ENCODE data around the gene CDC42BPA.
"Not testable (repeated sequence)": the region's sequence is repeated elsewhere in the genome, so short reads cannot be mapped to it uniquely, and the experiment has no call there.

Gene CDC42BPA

GRCh38 chr1:227308367-227309336, 9.6 kb downstream of the CDC42BPA start:
- no peak for DNase-seq (ENCODE audit: low read depth, low spot score)

DNA sequence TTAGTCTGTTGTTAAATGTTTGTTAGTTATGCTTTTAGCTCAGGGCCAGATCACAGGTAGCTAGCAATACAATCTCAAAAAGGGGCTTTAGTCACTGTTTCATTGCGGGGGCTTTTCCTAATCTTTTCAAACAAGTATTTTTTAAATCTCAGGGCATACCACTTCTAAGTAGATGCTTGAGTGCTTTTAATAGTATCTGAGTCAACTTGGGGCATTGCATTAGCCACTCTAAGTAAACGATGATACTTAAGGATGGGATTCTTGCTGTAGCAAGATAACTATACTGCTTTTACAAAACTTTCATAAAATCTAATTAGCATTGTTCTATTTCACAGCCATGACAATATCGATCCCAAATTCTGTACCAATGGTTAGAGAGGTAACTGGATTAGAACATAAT, 11.6 kb downstream of the CDC42BPA start:
- DNase-seq (ENCODE audit: low read depth, low spot score), result no peak

GRCh38 chr1:227305894-227306626, 12.2 kb downstream of the CDC42BPA start:
- no peak for DNase-seq (ENCODE audit: low read depth, low spot score)

DNA sequence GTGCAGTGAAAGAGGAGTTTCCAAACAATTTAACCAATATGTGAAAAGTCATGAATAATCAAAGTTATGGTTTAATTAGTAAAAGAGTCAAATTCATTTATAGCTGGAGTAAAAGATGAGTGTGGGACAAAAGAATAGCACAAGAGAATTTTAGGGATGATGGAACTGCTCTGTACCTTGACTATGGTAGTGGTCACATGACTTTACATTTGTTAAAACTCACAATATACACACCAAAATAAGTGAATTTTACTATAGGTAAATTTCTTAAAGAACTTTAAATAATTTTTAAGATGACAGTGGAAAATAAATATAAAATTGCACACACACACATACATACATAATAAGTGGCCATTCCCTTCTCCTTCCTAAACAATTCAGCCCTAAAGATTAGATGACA, 13.6 kb downstream of the CDC42BPA start:
- DNase-seq (ENCODE audit: low read depth, low spot score), result no peak

GRCh38 chr1:227303662-227304061, 14.6 kb downstream of the CDC42BPA start:
- DNase-seq (ENCODE audit: low read depth, low spot score), result no peak

GRCh38 chr1:227300682-227301081, 17.6 kb downstream of the CDC42BPA start:
- DNase-seq (ENCODE audit: low read depth, low spot score), result no peak

GRCh38 chr1:227299688-227300087, 18.6 kb downstream of the CDC42BPA start:
- DNase-seq (ENCODE audit: low read depth, low spot score), result no peak

DNA sequence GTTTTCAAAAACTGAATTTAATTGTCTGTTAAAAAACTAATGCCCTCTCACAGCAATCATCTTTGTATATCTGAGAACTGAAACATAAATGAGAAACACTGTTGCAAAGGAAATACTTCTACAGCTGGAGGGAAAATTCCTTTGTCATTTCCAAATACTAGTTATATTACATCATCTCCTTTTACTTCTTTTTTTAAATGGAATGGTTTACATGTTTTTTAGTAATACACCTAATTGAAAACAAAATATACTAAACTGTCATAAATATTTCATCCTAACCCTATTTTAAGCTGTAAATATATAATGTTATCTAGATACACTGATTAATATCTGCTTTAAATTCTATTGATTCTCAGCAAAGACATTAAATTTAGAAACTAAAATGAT, 19.1 kb downstream of the CDC42BPA start:
- no peak for DNase-seq (ENCODE audit: low read depth, low spot score)

- DNase-seq (ENCODE audit: low read depth, low spot score), result no peak
Observed at GRCh38 chr1:227298512-227299240, 19.6 kb downstream of the CDC42BPA start.

DNA sequence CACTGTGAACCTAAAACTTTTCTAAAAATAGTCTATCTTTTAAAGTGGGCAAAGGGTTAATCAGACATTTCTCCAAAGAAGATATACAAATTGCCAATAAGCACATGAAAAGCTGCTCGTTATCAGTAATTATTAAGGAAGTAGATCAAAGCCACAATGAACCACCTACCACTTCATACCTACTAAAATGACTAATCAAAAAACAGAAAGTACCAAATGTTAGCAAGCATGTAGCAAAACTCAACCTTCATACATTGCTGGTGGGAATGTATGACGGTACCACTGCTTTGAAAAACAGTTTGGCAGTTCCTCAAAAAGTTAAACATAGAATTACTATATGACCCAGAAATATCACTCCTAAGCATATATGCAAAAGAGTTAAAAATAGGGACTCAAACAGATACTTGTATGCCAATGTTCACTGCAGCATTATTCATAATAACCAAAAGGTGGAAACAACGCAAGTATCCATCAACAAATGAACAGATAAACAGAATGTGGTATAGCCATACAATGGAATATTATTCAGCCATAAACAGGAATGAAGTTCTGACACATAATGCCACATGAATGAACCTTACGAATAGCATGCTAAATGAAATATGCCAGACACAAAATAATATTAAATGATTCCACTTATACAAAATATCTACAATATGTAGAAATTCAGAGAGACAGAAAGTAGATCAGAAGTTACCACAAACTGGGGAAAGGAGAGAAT, 21.1 kb downstream of the CDC42BPA start:
- DNase-seq (ENCODE audit: low read depth, low spot score), result no peak

- DNase-seq (ENCODE audit: low read depth, low spot score), result no peak
Observed at GRCh38 chr1:227295609-227296008, 22.7 kb downstream of the CDC42BPA start.

GRCh38 chr1:227285745-227286144, 32.5 kb downstream of the CDC42BPA start:
- no peak for DNase-seq (ENCODE audit: low read depth, low spot score)

DNA sequence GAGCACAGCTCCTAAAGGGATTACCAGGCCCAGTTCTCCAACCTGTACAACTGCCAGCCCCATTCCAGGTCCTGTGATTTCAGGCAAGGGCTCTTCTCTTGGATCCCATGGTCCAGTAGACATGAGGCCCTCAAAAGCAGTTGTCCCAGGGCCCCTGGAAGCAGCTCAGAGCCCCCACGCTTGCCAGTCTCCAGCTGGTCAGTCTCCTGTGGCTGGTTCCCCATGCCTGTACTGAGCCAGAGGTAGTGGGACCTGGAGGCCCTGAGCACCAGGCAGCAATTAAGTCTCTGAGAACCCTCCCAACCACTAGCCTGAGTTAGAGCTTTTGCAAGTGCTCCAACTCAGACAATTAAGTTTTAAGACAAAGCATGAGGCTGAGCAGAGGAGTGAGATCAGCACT, 36.9 kb downstream of the CDC42BPA start:
- DNase-seq (ENCODE audit: low read depth, low spot score), result no peak

- DNase-seq (ENCODE audit: low read depth, low spot score), result no peak
Observed at GRCh38 chr1:227280836-227281235, 37.5 kb downstream of the CDC42BPA start.

DNA sequence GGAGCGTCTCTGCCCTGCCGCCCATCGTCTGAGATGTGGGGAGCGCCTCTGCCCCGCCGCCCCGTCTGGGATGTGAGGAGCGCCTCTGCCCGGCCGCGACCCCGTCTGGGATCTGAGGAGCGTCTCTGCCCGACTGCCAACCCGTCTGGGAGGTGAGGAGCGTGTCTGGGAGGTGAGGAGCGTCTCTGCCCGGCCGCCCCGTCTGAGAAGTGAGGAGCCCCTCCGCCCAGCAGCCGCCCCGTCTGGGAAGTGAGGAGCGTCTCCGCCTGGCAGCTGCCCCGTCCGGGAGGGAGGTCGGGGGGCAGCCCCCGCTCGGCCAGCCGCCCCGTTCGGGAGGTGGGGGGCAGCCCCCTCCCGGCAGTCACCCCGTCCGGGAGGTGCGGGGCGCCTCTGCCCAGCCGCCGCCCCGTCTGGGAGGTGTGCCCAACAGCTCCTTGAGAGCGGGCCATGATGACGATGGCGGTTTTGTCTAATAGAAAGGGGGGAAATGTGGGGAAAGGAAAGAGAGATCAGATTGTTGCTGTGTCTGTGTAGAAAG, 42.1 kb downstream of the CDC42BPA start:
- DNase-seq (ENCODE audit: low read depth, low spot score), result not testable (repeated sequence)

DNA sequence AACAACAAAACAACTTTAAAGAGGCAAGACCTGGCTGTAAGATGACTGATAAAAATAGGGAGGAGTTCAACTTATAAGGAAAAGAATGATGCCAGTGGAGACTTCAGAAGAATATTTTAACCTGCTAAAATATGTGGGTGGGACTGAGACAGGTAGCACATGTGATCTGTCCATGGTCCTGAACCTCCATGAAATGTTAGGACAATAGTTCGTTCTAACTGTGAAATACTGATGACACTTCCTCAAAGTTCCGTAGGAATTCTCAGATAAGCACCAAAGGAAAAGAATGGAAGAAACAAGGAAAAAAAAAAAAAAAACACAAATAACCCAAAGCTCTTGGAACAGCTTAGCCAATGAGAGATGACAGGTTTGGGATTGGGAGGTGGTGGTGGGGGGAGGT, 44.7 kb downstream of the CDC42BPA start:
- DNase-seq (ENCODE audit: low read depth, low spot score), result no peak

GRCh38 chr1:227272428-227272827, 45.9 kb downstream of the CDC42BPA start:
- no peak for DNase-seq (ENCODE audit: low read depth, low spot score)

DNA sequence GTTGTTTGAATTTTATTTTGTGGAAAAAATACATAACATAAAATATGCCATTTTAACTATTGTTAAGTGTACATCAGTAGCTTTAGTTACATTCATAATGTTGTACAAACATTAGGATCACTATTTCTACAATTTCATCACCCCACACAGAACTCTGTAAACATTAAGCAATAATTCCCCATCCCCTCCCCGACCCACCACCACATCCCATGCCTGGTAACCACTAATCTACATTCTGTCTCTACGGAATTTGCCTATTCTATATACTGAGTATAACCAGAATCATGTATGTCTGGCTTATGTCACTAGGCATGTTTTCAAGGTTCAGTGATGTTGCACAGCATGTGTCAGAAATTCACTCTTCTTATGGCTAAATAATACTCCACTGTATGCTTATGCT, 47.7 kb downstream of the CDC42BPA start:
- DNase-seq (ENCODE audit: low read depth, low spot score), result no peak

DNA sequence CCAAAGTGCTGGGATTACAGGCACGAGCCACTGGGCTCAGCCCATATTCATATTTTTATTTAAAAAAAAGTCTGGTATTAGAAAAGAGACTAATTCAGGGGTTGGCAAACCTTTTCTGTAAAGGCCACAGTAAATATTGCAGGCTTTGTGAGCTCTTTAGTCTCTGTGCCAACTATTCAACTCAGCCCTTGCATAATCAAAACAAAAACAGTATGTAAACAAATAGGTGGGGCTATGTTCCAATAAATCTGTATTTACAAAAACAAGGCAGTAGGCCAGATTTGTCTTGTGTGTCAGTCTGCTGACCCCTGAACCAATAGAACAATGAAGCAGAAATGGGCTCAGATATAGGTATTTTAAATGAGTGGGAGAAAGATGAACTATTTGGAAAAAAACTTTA, 49.3 kb downstream of the CDC42BPA start:
- no peak for DNase-seq (ENCODE audit: low read depth, low spot score)

DNA sequence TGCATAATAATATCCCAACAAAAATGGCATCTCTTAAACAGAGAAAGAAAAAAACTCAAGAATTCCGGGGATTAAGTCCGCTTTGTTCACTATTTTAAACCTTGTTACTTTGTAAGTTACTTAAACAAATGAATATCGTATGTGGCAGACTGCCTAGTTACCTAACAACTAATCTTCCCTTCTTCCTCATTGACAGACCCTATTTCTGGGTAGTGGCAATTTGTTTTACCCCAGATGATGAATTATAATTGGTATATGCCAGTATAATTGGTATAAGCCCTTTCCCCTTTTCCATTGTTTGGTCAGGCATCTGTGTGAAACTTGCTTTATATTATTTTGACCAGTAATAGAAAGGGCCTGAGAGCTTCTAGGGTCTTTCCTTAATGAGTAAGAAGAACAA, 52.4 kb downstream of the CDC42BPA start:
- DNase-seq (ENCODE audit: low read depth, low spot score), result no peak

DNA sequence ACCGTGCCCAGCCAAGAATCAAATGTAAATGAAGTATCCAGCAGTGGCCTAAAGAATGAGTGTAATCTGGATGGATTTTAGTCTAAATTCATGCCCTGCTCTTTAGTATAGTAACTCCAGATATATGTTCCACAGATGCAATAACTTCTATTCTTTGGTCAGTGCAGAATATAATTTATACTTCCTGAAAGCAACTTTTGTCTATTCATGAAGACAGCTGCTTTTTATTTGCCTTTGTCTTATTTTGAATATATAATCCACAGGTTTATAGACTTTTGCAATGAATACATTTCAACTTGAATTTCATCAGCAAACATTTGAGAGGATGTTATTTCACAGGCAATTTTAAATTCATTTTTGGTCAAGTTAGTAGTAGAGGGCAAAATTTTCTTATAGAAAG, 54.4 kb downstream of the CDC42BPA start:
- DNase-seq (ENCODE audit: low read depth, low spot score), result no peak

Measured in activated CD4-positive, CD25-positive, alpha-beta regulatory T cell treated with anti-CD3 and anti-CD28 coated beads, Interleukin-2, amount 50 U/mL, for 16 hours (primary cell).